K562 (cell line): ENCODE measurements around the gene LTA4H. TPM values are rescaled to one million over a fixed set of nuclear protein-coding genes. Genes with fewer than 3 reads are reported as not detected.

Experiments
- CBFA2T2 ChIP-seq: fragments of 450-650 bp; conservative IDR thresholded peaks from 2 replicates; pipeline ENCODE4 v1.6.1; 2017; ENCODE audit warnings: mild to moderate bottlenecking
- EP300 ChIP-seq: IDR thresholded peaks from 2 replicates; pipeline ENCODE4 v1.6.1; 2012; ENCODE audit warnings: low read length, improper control_type of control experiment
- HMG20A ChIP-seq: fragments of 450-650 bp; formaldehyde crosslinking; conservative IDR thresholded peaks from 2 replicates; pipeline ENCODE4 v1.4.0; 2020; ENCODE audit warnings: mild to moderate bottlenecking, mixed read lengths
- IRF1 ChIP-seq: sonication (generic); formaldehyde crosslinking; IDR thresholded peaks from 2 replicates; pipeline ENCODE4 v1.8.0; 2022; ENCODE audit warnings: missing genetic modification reagents, mild to moderate bottlenecking, borderline replicate concordance
- KDM1A ChIP-seq, 2 experiments: fragments of 450-650 bp; IDR thresholded peaks; 2 replicates each; pipeline ENCODE4 v1.6.1; 2016; ENCODE audit warnings: mild to moderate bottlenecking in 2 of 2
- MCM5 ChIP-seq: fragments of 450-650 bp; IDR thresholded peaks from 2 replicates; pipeline ENCODE4 v1.6.1; 2016; ENCODE audit warnings: low read depth
- NFE2L1 ChIP-seq: fragments of 450-650 bp; IDR thresholded peaks from 2 replicates; pipeline ENCODE4 v1.6.1; 2016; ENCODE audit warnings: missing genetic modification characterization, low read depth, mild to moderate bottlenecking, missing compliant biosample characterization, moderate library complexity, borderline replicate concordance
- NR2C1 ChIP-seq, 2 experiments: fragments of 450-650 bp; IDR thresholded peaks; 2 replicates each; pipeline ENCODE4 v1.6.1; 2017; ENCODE audit warnings: mild to moderate bottlenecking in 2 of 2, antibody characterized with exemption in 1 of 2, inconsistent platforms in 1 of 2, missing compliant biosample characterization in 1 of 2, missing genetic modification characterization in 1 of 2
- PRDM10 ChIP-seq: fragments of 450-650 bp; IDR thresholded peaks from 2 replicates; pipeline ENCODE4 v1.6.1; 2018; ENCODE audit not compliant: partially characterized antibody
- SMARCB1 ChIP-seq: IDR thresholded peaks from 2 replicates; pipeline ENCODE4 v1.6.1; 2011; ENCODE audit warnings: improper control_type of control experiment, low read depth; ENCODE audit not compliant: insufficient read length
- SMARCE1 ChIP-seq: fragments of 450-650 bp; IDR thresholded peaks from 2 replicates; pipeline ENCODE4 v1.7.1; 2016; ENCODE audit warnings: mild to moderate bottlenecking
- SRF ChIP-seq, 2 experiments: fragments of 250-450, 450-650 bp in 1 of 2; sonication (Bioruptor Pico) in 1 of 2; sonication (generic) in 1 of 2; formaldehyde crosslinking; IDR thresholded peaks; 2 replicates each; pipeline versions ENCODE4 v1.5.0 to v1.5.1; 2020 to 2022; ENCODE audit warnings: mild to moderate bottlenecking in 1 of 2, missing genetic modification reagents in 1 of 2
- TCF15 ChIP-seq: fragments of 250-450 bp; sonication (Bioruptor Pico); IDR thresholded peaks from 2 replicates; pipeline ENCODE4 v1.8.0; 2022; ENCODE audit warnings: moderate library complexity, mild to moderate bottlenecking, inconsistent platforms
- TEAD4 ChIP-seq, 2 experiments: sonication (generic) in 1 of 2; formaldehyde crosslinking in 1 of 2; IDR thresholded peaks; 2 replicates each; pipeline versions ENCODE4 v1.6.1 to v1.8.0; 2012 to 2022; ENCODE audit warnings: borderline replicate concordance in 1 of 2, inconsistent platforms in 1 of 2, low read length in 1 of 2, mild to moderate bottlenecking in 1 of 2, missing genetic modification reagents in 1 of 2
- THRB ChIP-seq: fragments of 450-650 bp; formaldehyde crosslinking; conservative IDR thresholded peaks from 2 replicates; pipeline ENCODE4 v1.4.0; 2022; ENCODE audit warnings: mild to moderate bottlenecking, missing genetic modification characterization
- XRCC4 ChIP-seq: IDR thresholded peaks from one replicate; pipeline ENCODE4 v1.6.1; 2011; ENCODE audit not compliant: insufficient read depth, insufficient read length; ENCODE audit errors: extremely low read depth
- ZNF354B ChIP-seq: fragments of 250-450 bp; sonication (Bioruptor Pico); IDR thresholded peaks from 2 replicates; pipeline ENCODE4 v1.4.0; 2020
- ZNF398 ChIP-seq: fragments of 250-450 bp; sonication (Bioruptor Pico); IDR thresholded peaks from 2 replicates; pipeline ENCODE4 v1.8.0; 2021; ENCODE audit warnings: moderate library complexity, mild to moderate bottlenecking, inconsistent platforms
- polyA plus RNA-seq, 8 experiments: library from polyadenylated mRNA; depleted of rRNA in 4 of 8; stranded (reverse) in 5 of 8; unstranded in 3 of 8; fragments of >200 nt; fragmentation: Nextera tagmentation in 2 of 8; fragmentation: Illumina TruSeq in 1 of 8; extraction: Ambion mirVana in 2 of 8; extraction: Trizol in 1 of 8; gene quantifications; 2 replicates each; pipeline versions ENCODE4 v1.2.1 to v1.2.3, GENCODE V29; 2011 to 2014; ENCODE audit warnings: inconsistent platforms in 1 of 8, missing spikeins in 1 of 8
- total RNA-seq, 7 experiments: library from RNA; depleted of rRNA in 6 of 7; stranded (reverse); fragments of >200 nt in 6 of 7; fragmentation: Illumina TruSeq in 2 of 7; extraction: Trizol in 2 of 7; gene quantifications; 2 replicates each; pipeline versions ENCODE4 v1.2.1 to v1.2.3, GENCODE V29; 2011 to 2021; ENCODE audit warnings: low replicate concordance in 1 of 7

The LTA4H gene
- total and polyA plus RNA-seq, 9 of the 15 experiments (the other 6 are each of a cell fraction or from before 2014, with no cell fraction given): 25.2 to 58.1 (median 40.5) TPM

- peak; percentile 20; the same call in 1 of the 2 replicates for TF ChIP-seq ZNF354B (CRISPR knock-in tag)
- TF ChIP-seq SMARCB1: no peak
- TF ChIP-seq EP300: peak; percentile 62; the same call in 1 of the 2 replicates
- peak; percentile 65 for TF ChIP-seq PRDM10
- no peak for TF ChIP-seq THRB (CRISPR knock-in tag)
- no peak for TF ChIP-seq XRCC4
- TF ChIP-seq TCF15 (CRISPR knock-in tag): no peak
- TF ChIP-seq NR2C1 (IDR thresholded peaks at IDR 0.05): no peak
- peak; percentile 47; the same call in 1 of the 2 replicates for TF ChIP-seq NR2C1 (tag; IDR thresholded peaks at IDR 0.05)
- peak; percentile 92; the same call in 1 of the 2 replicates for TF ChIP-seq SMARCE1
- no peak for TF ChIP-seq NFE2L1 (tag)
- TF ChIP-seq SRF (CRISPR knock-in tag; IDR thresholded peaks at IDR 0.05): no peak
- peak; percentile 59 for TF ChIP-seq CBFA2T2
- TF ChIP-seq HMG20A (CRISPR knock-in tag): 0 out of 2 replicates have a peak, but pooled peaks have one; percentile 45
- no peak for TF ChIP-seq IRF1
- TF ChIP-seq ZNF398 (CRISPR knock-in tag): no peak
- peak; percentile 86 for TF ChIP-seq TEAD4 (IDR thresholded peaks at IDR 0.05; ENCODE audit: low read length)
- TF ChIP-seq TEAD4 (CRISPR knock-in tag; IDR thresholded peaks at IDR 0.05; ENCODE audit: borderline replicate concordance): no peak
- TF ChIP-seq KDM1A (IDR thresholded peaks at IDR 0.05): 0 out of 4 replicates have a peak, but pooled peaks of 1 of the 2 experiments have one; percentile 8
- no peak for TF ChIP-seq MCM5
Observed at GRCh38 chr12:96040305-96041133, 5.1 kb upstream of the LTA4H start (continued).
